ENCODE results near the gene PDE4C.

PDE4C gene

DNA sequence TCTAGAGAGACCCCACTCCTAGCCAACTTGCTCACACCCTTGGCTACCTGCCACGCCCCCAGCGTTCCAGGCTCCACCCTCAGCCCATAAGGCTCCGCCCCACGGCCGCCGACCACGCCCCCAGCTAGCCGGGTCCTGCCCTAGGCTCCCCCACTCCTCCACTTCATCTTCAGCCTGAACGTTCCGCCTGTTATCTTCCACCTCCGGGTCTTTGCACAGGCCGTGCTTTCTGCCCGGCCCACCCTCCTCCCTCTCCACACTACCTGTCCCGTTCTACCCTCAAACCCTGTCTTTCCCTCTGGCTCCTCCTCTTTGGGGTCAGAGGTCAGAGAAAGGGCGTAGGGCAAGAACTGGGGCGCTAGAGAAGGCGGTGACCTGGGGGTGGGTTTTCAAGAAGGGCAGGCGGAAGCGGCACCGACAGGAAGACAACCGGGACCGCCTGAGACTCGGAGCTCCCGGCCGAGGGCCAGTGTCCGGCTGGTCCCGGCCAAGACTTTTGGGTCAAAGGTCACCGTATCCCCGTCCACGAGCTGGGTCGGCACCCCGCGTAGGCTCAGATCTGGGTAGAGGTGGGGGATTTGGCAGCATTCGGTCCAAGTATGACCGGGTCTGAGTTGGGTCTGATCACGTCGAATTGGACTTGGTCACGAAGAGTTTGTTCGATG is 2.2 kb downstream of the PDE4C start:
- TF ChIP-seq TAF1 (IDR thresholded peaks at IDR 0.05; ENCODE audit: borderline replicate concordance, insufficient read depth, low read length) (peak; percentile 50; the same call in 1 of the 2 replicates), POLR2AphosphoS5 (IDR thresholded peaks at IDR 0.05; ENCODE audit: low read depth, low read length) (peak; percentile 46; the same call in 1 of the 2 replicates), REST (IDR thresholded peaks at IDR 0.05; ENCODE audit: insufficient read depth in 1 of 2, low read depth in 2 of 2, low read length in 2 of 2) (peak in 1 of 2 experiments; percentile 25; a peak in 1 of 4 replicates), SIN3A (IDR thresholded peaks at IDR 0.05; ENCODE audit: borderline replicate concordance, insufficient read depth, low read length) (no peak)

GRCh38 chr19:18221815-18222725 is 4.2 kb downstream of the PDE4C start:
- no peak for TF ChIP-seq SIN3A (IDR thresholded peaks at IDR 0.05; ENCODE audit: borderline replicate concordance, insufficient read depth, low read length)
- TF ChIP-seq POLR2AphosphoS5 (IDR thresholded peaks at IDR 0.05; ENCODE audit: low read depth, low read length): no peak
- no peak for TF ChIP-seq FOXP2 (optimal IDR thresholded peaks at IDR 0.05; ENCODE audit: borderline replicate concordance, extremely low read depth, extremely low read length, insufficient read depth)
- TF ChIP-seq TAF1 (IDR thresholded peaks at IDR 0.05; ENCODE audit: borderline replicate concordance, insufficient read depth, low read length): no peak
- TF ChIP-seq REST (IDR thresholded peaks at IDR 0.05; ENCODE audit: insufficient read depth in 1 of 2, low read depth in 2 of 2, low read length in 2 of 2): no peak

GRCh38 chr19:18220632-18221275 is 5.5 kb downstream of the PDE4C start:
- TF ChIP-seq FOXP2 (optimal IDR thresholded peaks at IDR 0.05; ENCODE audit: borderline replicate concordance, extremely low read depth, extremely low read length, insufficient read depth) (no peak), TAF1 (IDR thresholded peaks at IDR 0.05; ENCODE audit: borderline replicate concordance, insufficient read depth, low read length) (no peak), POLR2AphosphoS5 (IDR thresholded peaks at IDR 0.05; ENCODE audit: low read depth, low read length) (no peak), REST (IDR thresholded peaks at IDR 0.05; ENCODE audit: insufficient read depth in 1 of 2, low read depth in 2 of 2, low read length in 2 of 2) (no peak), SIN3A (IDR thresholded peaks at IDR 0.05; ENCODE audit: borderline replicate concordance, insufficient read depth, low read length) (no peak)

GRCh38 chr19:18219911-18220631 is 6.2 kb downstream of the PDE4C start:
- TF ChIP-seq REST (IDR thresholded peaks at IDR 0.05; ENCODE audit: insufficient read depth in 1 of 2, low read depth in 2 of 2, low read length in 2 of 2): no peak
- no peak for TF ChIP-seq FOXP2 (optimal IDR thresholded peaks at IDR 0.05; ENCODE audit: borderline replicate concordance, extremely low read depth, extremely low read length, insufficient read depth)
- TF ChIP-seq TAF1 (IDR thresholded peaks at IDR 0.05; ENCODE audit: borderline replicate concordance, insufficient read depth, low read length): no peak
- no peak for TF ChIP-seq POLR2AphosphoS5 (IDR thresholded peaks at IDR 0.05; ENCODE audit: low read depth, low read length)
- no peak for TF ChIP-seq SIN3A (IDR thresholded peaks at IDR 0.05; ENCODE audit: borderline replicate concordance, insufficient read depth, low read length)
